ENCODE measurements around the gene LSAMP.

Gene LSAMP

GRCh38 chr3:116314476-116314875 lies 130.8 kb downstream of the LSAMP start:
- Histone ChIP-seq H3K9ac (ENCODE audit: low read length) (no peak overlapping the region), H3K27me3 (ENCODE audit: control insufficient read depth, insufficient read depth, low read length) (no peaks in the 10 kb centered on the region), H3K36me3 (ENCODE audit: control insufficient read depth, low read depth, low read length) (no peaks in the 10 kb centered on the region), H3K9me3 (ENCODE audit: control insufficient read depth, low read depth, low read length) (no peaks in the 10 kb centered on the region), H3K27ac (ENCODE audit: low read length) (no peak overlapping the region), H3K4me3 (ENCODE audit: low read length) (no peak overlapping the region), H3K4me1 (ENCODE audit: control insufficient read depth, low read depth, low read length) (no peaks in the 10 kb centered on the region)

- Histone ChIP-seq H3K27me3 (ENCODE audit: control insufficient read depth, insufficient read depth, low read length) (no peaks in the 10 kb centered on the region), H3K9me3 (ENCODE audit: control insufficient read depth, low read depth, low read length) (no peaks in the 10 kb centered on the region), H3K4me1 (ENCODE audit: control insufficient read depth, low read depth, low read length) (no peaks in the 10 kb centered on the region), H3K27ac (ENCODE audit: low read length) (no peak overlapping the region), H3K9ac (ENCODE audit: low read length) (no peak overlapping the region), H3K36me3 (ENCODE audit: control insufficient read depth, low read depth, low read length) (no peaks in the 10 kb centered on the region), H3K4me3 (ENCODE audit: low read length) (no peak overlapping the region)
Measured at GRCh38 chr3:116306720-116307119, 138.6 kb downstream of the LSAMP start.

- Histone ChIP-seq H3K36me3 (ENCODE audit: control insufficient read depth, low read depth, low read length) (no peaks in the 10 kb centered on the region), H3K27ac (ENCODE audit: low read length) (no peak overlapping the region), H3K27me3 (ENCODE audit: control insufficient read depth, insufficient read depth, low read length) (no peaks in the 10 kb centered on the region), H3K4me1 (ENCODE audit: control insufficient read depth, low read depth, low read length) (no peaks in the 10 kb centered on the region), H3K9me3 (ENCODE audit: control insufficient read depth, low read depth, low read length) (no peaks in the 10 kb centered on the region), H3K9ac (ENCODE audit: low read length) (no peak overlapping the region), H3K4me3 (ENCODE audit: low read length) (no peak overlapping the region)
Measured at GRCh38 chr3:116306149-116306548, 139.1 kb downstream of the LSAMP start.

GRCh38 chr3:116302087-116302747 lies 143.1 kb downstream of the LSAMP start:
- Histone ChIP-seq H3K36me3 (ENCODE audit: control insufficient read depth, low read depth, low read length) (no peaks in the 10 kb centered on the region), H3K27ac (ENCODE audit: low read length) (no peak overlapping the region), H3K4me1 (ENCODE audit: control insufficient read depth, low read depth, low read length) (peaks cover 13% of the 10 kb centered on the region), H3K9me3 (ENCODE audit: control insufficient read depth, low read depth, low read length) (no peaks in the 10 kb centered on the region), H3K27me3 (ENCODE audit: control insufficient read depth, insufficient read depth, low read length) (no peaks in the 10 kb centered on the region), H3K4me3 (ENCODE audit: low read length) (no peak overlapping the region), H3K9ac (ENCODE audit: low read length) (no peak overlapping the region)

GRCh38 chr3:116301422-116301821 lies 143.9 kb downstream of the LSAMP start:
- Histone ChIP-seq H3K9me3 (ENCODE audit: control insufficient read depth, low read depth, low read length) (no peaks in the 10 kb centered on the region), H3K4me3 (ENCODE audit: low read length) (no peak overlapping the region), H3K27ac (ENCODE audit: low read length) (no peak overlapping the region), H3K27me3 (ENCODE audit: control insufficient read depth, insufficient read depth, low read length) (no peaks in the 10 kb centered on the region), H3K4me1 (ENCODE audit: control insufficient read depth, low read depth, low read length) (peaks cover 13% of the 10 kb centered on the region), H3K9ac (ENCODE audit: low read length) (no peak overlapping the region), H3K36me3 (ENCODE audit: control insufficient read depth, low read depth, low read length) (no peaks in the 10 kb centered on the region)

GRCh38 chr3:116300226-116300625 lies 145.1 kb downstream of the LSAMP start:
- Histone ChIP-seq H3K4me1 (ENCODE audit: control insufficient read depth, low read depth, low read length) (peaks cover 21% of the 10 kb centered on the region), H3K9me3 (ENCODE audit: control insufficient read depth, low read depth, low read length) (no peaks in the 10 kb centered on the region), H3K9ac (ENCODE audit: low read length) (no peak overlapping the region), H3K4me3 (ENCODE audit: low read length) (no peak overlapping the region), H3K36me3 (ENCODE audit: control insufficient read depth, low read depth, low read length) (no peaks in the 10 kb centered on the region), H3K27ac (ENCODE audit: low read length) (no peak overlapping the region), H3K27me3 (ENCODE audit: control insufficient read depth, insufficient read depth, low read length) (no peaks in the 10 kb centered on the region)

- Histone ChIP-seq H3K27ac (ENCODE audit: low read length) (no peak overlapping the region), H3K4me3 (ENCODE audit: low read length) (no peak overlapping the region), H3K9ac (ENCODE audit: low read length) (no peak overlapping the region), H3K4me1 (ENCODE audit: control insufficient read depth, low read depth, low read length) (peaks cover 21% of the 10 kb centered on the region), H3K27me3 (ENCODE audit: control insufficient read depth, insufficient read depth, low read length) (no peaks in the 10 kb centered on the region), H3K9me3 (ENCODE audit: control insufficient read depth, low read depth, low read length) (no peaks in the 10 kb centered on the region), H3K36me3 (ENCODE audit: control insufficient read depth, low read depth, low read length) (no peaks in the 10 kb centered on the region)
Measured at GRCh38 chr3:116299646-116300081, 145.6 kb downstream of the LSAMP start.

- no peaks in the 10 kb centered on the region for H3K27me3 ChIP-seq (ENCODE audit: control insufficient read depth, insufficient read depth, low read length)
- peaks cover 21% of the 10 kb centered on the region for H3K4me1 ChIP-seq (ENCODE audit: control insufficient read depth, low read depth, low read length)
- H3K9me3 ChIP-seq (ENCODE audit: control insufficient read depth, low read depth, low read length), result no peaks in the 10 kb centered on the region
- no peak overlapping the region for H3K9ac ChIP-seq (ENCODE audit: low read length)
- H3K27ac ChIP-seq (ENCODE audit: low read length), result no peak overlapping the region
- no peak overlapping the region for H3K4me3 ChIP-seq (ENCODE audit: low read length)
- H3K36me3 ChIP-seq (ENCODE audit: control insufficient read depth, low read depth, low read length), result no peaks in the 10 kb centered on the region
Measured at GRCh38 chr3:116298151-116298550, 147.1 kb downstream of the LSAMP start.

- no peaks in the 10 kb centered on the region for H3K27me3 ChIP-seq (ENCODE audit: control insufficient read depth, insufficient read depth, low read length)
- H3K27ac ChIP-seq (ENCODE audit: low read length), result no peak overlapping the region
- no peak overlapping the region for H3K9ac ChIP-seq (ENCODE audit: low read length)
- H3K4me1 ChIP-seq (ENCODE audit: control insufficient read depth, low read depth, low read length), result peaks cover 12% of the 10 kb centered on the region
- H3K36me3 ChIP-seq (ENCODE audit: control insufficient read depth, low read depth, low read length), result no peaks in the 10 kb centered on the region
- no peaks in the 10 kb centered on the region for H3K9me3 ChIP-seq (ENCODE audit: control insufficient read depth, low read depth, low read length)
- H3K4me3 ChIP-seq (ENCODE audit: low read length), result no peak overlapping the region
Measured at GRCh38 chr3:116291141-116291540, 154.1 kb downstream of the LSAMP start.

GRCh38 chr3:116288485-116288884 lies 156.8 kb downstream of the LSAMP start:
- Histone ChIP-seq H3K9me3 (ENCODE audit: control insufficient read depth, low read depth, low read length) (no peaks in the 10 kb centered on the region), H3K4me3 (ENCODE audit: low read length) (no peak overlapping the region), H3K4me1 (ENCODE audit: control insufficient read depth, low read depth, low read length) (peaks cover 17% of the 10 kb centered on the region), H3K27ac (ENCODE audit: low read length) (no peak overlapping the region), H3K36me3 (ENCODE audit: control insufficient read depth, low read depth, low read length) (no peaks in the 10 kb centered on the region), H3K9ac (ENCODE audit: low read length) (no peak overlapping the region), H3K27me3 (ENCODE audit: control insufficient read depth, insufficient read depth, low read length) (no peaks in the 10 kb centered on the region)

- no peak overlapping the region for H3K9ac ChIP-seq (ENCODE audit: low read length)
- no peak overlapping the region for H3K4me3 ChIP-seq (ENCODE audit: low read length)
- peaks cover 17% of the 10 kb centered on the region for H3K4me1 ChIP-seq (ENCODE audit: control insufficient read depth, low read depth, low read length)
- H3K9me3 ChIP-seq (ENCODE audit: control insufficient read depth, low read depth, low read length), result no peaks in the 10 kb centered on the region
- H3K27me3 ChIP-seq (ENCODE audit: control insufficient read depth, insufficient read depth, low read length), result no peaks in the 10 kb centered on the region
- no peaks in the 10 kb centered on the region for H3K36me3 ChIP-seq (ENCODE audit: control insufficient read depth, low read depth, low read length)
- H3K27ac ChIP-seq (ENCODE audit: low read length), result no peak overlapping the region
Measured at GRCh38 chr3:116285781-116286421, 159.4 kb downstream of the LSAMP start.
